H9 (cell line): ENCODE measurements around the gene C16orf86. TPM values are rescaled to one million over a fixed set of nuclear protein-coding genes. Genes with fewer than 3 reads are reported as not detected.

Experiments
- DNase-seq: peaks from one replicate; pipeline ENCODE4 v3.0.0-alpha.2; 2017
- H2AFZ ChIP-seq: one replicate; pipeline ENCODE4 v1.6.1; 2013; ENCODE audit warnings: mild to moderate bottlenecking, low read length, control low read depth, moderate library complexity
- H2AK5ac ChIP-seq: 2 replicates; pipeline ENCODE4 v1.6.1; 2013; ENCODE audit warnings: low read length, control low read depth, mixed read lengths; ENCODE audit not compliant: insufficient read length
- H2BK120ac ChIP-seq: one replicate; pipeline ENCODE4 v1.6.1; 2013; ENCODE audit warnings: low read depth, mild to moderate bottlenecking, low read length, control low read depth, inconsistent platforms; ENCODE audit not compliant: poor library complexity, severe bottlenecking
- H2BK12ac ChIP-seq: 2 replicates; pipeline ENCODE4 v1.6.1; 2013; ENCODE audit warnings: low read length, control low read depth, mixed read lengths, low read depth; ENCODE audit not compliant: insufficient read length
- H2BK15ac ChIP-seq: 2 replicates; pipeline ENCODE4 v1.6.1; 2013; ENCODE audit warnings: low read depth, low read length, control low read depth
- H2BK20ac ChIP-seq: one replicate; pipeline ENCODE4 v1.6.1; 2013; ENCODE audit warnings: low read depth, mild to moderate bottlenecking, low read length, control low read depth, inconsistent platforms; ENCODE audit not compliant: poor library complexity, severe bottlenecking
- H2BK5ac ChIP-seq: 2 replicates; pipeline ENCODE4 v1.6.1; 2013; ENCODE audit warnings: low read length, control low read depth, mixed read lengths; ENCODE audit not compliant: insufficient read length
- H3K14ac ChIP-seq: 2 replicates; pipeline ENCODE4 v1.6.1; 2013; ENCODE audit warnings: low read length, control low read depth; ENCODE audit not compliant: insufficient read depth
- H3K18ac ChIP-seq: 2 replicates; pipeline ENCODE4 v1.6.1; 2013; ENCODE audit warnings: low read depth, mild to moderate bottlenecking, mixed read lengths, low read length, control low read depth; ENCODE audit not compliant: insufficient read length
- H3K23ac ChIP-seq: 2 replicates; pipeline ENCODE4 v1.6.1; 2013; ENCODE audit warnings: low read length, control low read depth, mixed read lengths, low read depth; ENCODE audit not compliant: insufficient read length
- H3K23me2 ChIP-seq: 2 replicates; pipeline ENCODE4 v1.6.1; 2013; ENCODE audit warnings: low read depth, mild to moderate bottlenecking, mixed read lengths, low read length, control low read depth; ENCODE audit not compliant: insufficient read length, poor library complexity, severe bottlenecking
- H3K27ac ChIP-seq: 2 replicates; pipeline ENCODE4 v1.5.1; 2013; ENCODE audit warnings: low read length, control low read depth, mixed read lengths, low read depth; ENCODE audit not compliant: insufficient read length
- H3K27me3 ChIP-seq: 2 replicates; pipeline ENCODE4 v1.6.1; 2013; ENCODE audit warnings: low read length, control low read depth, inconsistent platforms; ENCODE audit not compliant: insufficient read depth
- H3K4ac ChIP-seq: 2 replicates; pipeline ENCODE4 v1.6.1; 2013; ENCODE audit warnings: low read depth, mild to moderate bottlenecking, control low read depth, inconsistent platforms, low read length, moderate library complexity
- H3K4me1 ChIP-seq: 2 replicates; pipeline ENCODE4 v1.6.1; 2013; ENCODE audit warnings: low read length, control low read depth, inconsistent platforms; ENCODE audit not compliant: insufficient read depth
- H3K4me2 ChIP-seq: 2 replicates; pipeline ENCODE4 v1.6.1; 2013; ENCODE audit warnings: low read length, control low read depth, mixed read lengths; ENCODE audit not compliant: insufficient read length, insufficient read depth
- H3K56ac ChIP-seq: 2 replicates; pipeline ENCODE4 v1.6.1; 2013; ENCODE audit warnings: low read depth, mild to moderate bottlenecking, mixed read lengths, low read length, control low read depth; ENCODE audit not compliant: insufficient read length
- H3K79me1 ChIP-seq: 2 replicates; pipeline ENCODE4 v1.6.1; 2013; ENCODE audit warnings: low read depth, mild to moderate bottlenecking, moderate library complexity, low read length, control low read depth, inconsistent platforms; ENCODE audit not compliant: insufficient read depth, poor library complexity, severe bottlenecking
- H3K79me2 ChIP-seq: 2 replicates; pipeline ENCODE4 v1.6.1; 2013; ENCODE audit warnings: low read length, control low read depth, inconsistent platforms; ENCODE audit not compliant: insufficient read depth
- H3K9ac ChIP-seq: 2 replicates; pipeline ENCODE4 v1.6.1; 2013; ENCODE audit warnings: low read length, control low read depth, mixed read lengths; ENCODE audit not compliant: insufficient read length; ENCODE audit errors: extremely low read depth
- H3K9me3 ChIP-seq: one replicate; pipeline ENCODE4 v1.6.1; 2013; ENCODE audit warnings: low read depth, low read length, inconsistent platforms; ENCODE audit not compliant: control insufficient read depth
- H3T11ph ChIP-seq: one replicate; pipeline ENCODE4 v1.6.1; 2013; ENCODE audit warnings: mild to moderate bottlenecking, low read length, control low read depth, inconsistent platforms
- H4K20me1 ChIP-seq: one replicate; pipeline ENCODE4 v1.6.1; 2013; ENCODE audit not compliant: control insufficient read depth, insufficient read length, insufficient read depth
- H4K5ac ChIP-seq: 2 replicates; pipeline ENCODE4 v1.6.1; 2013; ENCODE audit warnings: low read depth, mild to moderate bottlenecking, mixed read lengths, low read length, control low read depth; ENCODE audit not compliant: insufficient read length
- H4K8ac ChIP-seq: replicated peaks from 2 replicates; pipeline ENCODE4 v1.6.1; 2013; ENCODE audit warnings: low read length, control low read depth, mixed read lengths, low read depth; ENCODE audit not compliant: insufficient read length
- H4K91ac ChIP-seq: 2 replicates; pipeline ENCODE4 v1.6.1; 2013; ENCODE audit warnings: low read depth, mild to moderate bottlenecking, moderate library complexity, mixed read lengths, low read length, control low read depth; ENCODE audit not compliant: insufficient read length
- H3K27ac Mint-ChIP-seq, 3 experiments: 2 replicates in 2 of 3; 3 replicates in 1 of 3; pipeline ENCODE4 v1.8.0; 2020 to 2021; ENCODE audit warnings: mixed read lengths in 3 of 3, mild to moderate bottlenecking in 1 of 3, moderate library complexity in 1 of 3
- H3K27me3 Mint-ChIP-seq: 2 replicates; pipeline ENCODE4 v1.8.0; 2021; ENCODE audit warnings: low read depth, mild to moderate bottlenecking, moderate library complexity, mixed read lengths
- H3K36me3 Mint-ChIP-seq, 3 experiments: 2 replicates in 2 of 3; 3 replicates in 1 of 3; pipeline ENCODE4 v1.8.0; 2020 to 2021; ENCODE audit warnings: low read depth in 3 of 3, mixed read lengths in 3 of 3; ENCODE audit not compliant: insufficient read depth in 1 of 3
- H3K4me1 Mint-ChIP-seq, 2 experiments: 2 replicates each; pipeline ENCODE4 v1.8.0; 2020; ENCODE audit warnings: mixed read lengths in 2 of 2
- H3K4me3 Mint-ChIP-seq, 2 experiments: 2 replicates in 1 of 2; 3 replicates in 1 of 2; pipeline ENCODE4 v1.8.0; 2020 to 2021; ENCODE audit warnings: mild to moderate bottlenecking in 2 of 2, mixed read lengths in 2 of 2, moderate library complexity in 1 of 2
- H3K9me3 Mint-ChIP-seq, 2 experiments: 2 replicates in 1 of 2; 3 replicates in 1 of 2; pipeline ENCODE4 v1.8.0; 2020; ENCODE audit warnings: mild to moderate bottlenecking in 2 of 2, mixed read lengths in 2 of 2, moderate library complexity in 1 of 2
- CTCF ChIP-seq: fragments of 200-600 bp; sonication (generic); conservative IDR thresholded peaks from 3 replicates; pipeline ENCODE4 v1.8.0; 2021; ENCODE audit warnings: antibody characterized with exemption, mild to moderate bottlenecking
- WGBS: extraction: QIAGEN DNeasy Blood & Tissue Kit; methylation state at CpG from one replicate; pipeline ENCODE4 v1.1.7; 2013; ENCODE audit warnings: missing lambda C conversion rate, low lambda C conversion rate, mixed read lengths; ENCODE audit not compliant: insufficient read length; ENCODE audit errors: extremely low coverage; 5-methylcytosine and 5-hydroxymethylcytosine counted together
- total RNA-seq: library from RNA; stranded (reverse); gene quantifications from 2 replicates; pipeline ENCODE4 v1.2.1, GENCODE V29; 2021

Gene C16orf86
- total RNA-seq, 1 experiment from 2014 or later: 1.5 TPM

- no peaks in the 10 kb centered on the region for H3K4me1 ChIP-seq
Measured at GRCh38 chr16:67702130-67702529, 35.5 kb downstream of the C16orf86 start.

More at GRCh38 chr16:67702130-67702529, 35.5 kb downstream of the C16orf86 start:
- no peak for TF ChIP-seq CTCF
- Mint-ChIP-seq H3K36me3 (peaks cover 3 to 6% (median 5%) of the 10 kb centered on the region in 3 experiments; a peak in 4 of 7 replicates), H3K4me3 (no peak overlapping the region), H3K4me1 (peaks cover 3 to 4% of the 10 kb centered on the region in 2 experiments; a peak in 3 of 4 replicates), H3K9me3 (peaks cover 0 to 4% of the 10 kb centered on the region in 2 experiments; a peak in 2 of 5 replicates), H3K27me3 (no peaks in the 10 kb centered on the region), H3K27ac (0 out of 7 replicates have a peak overlapping the region, but pooled peaks of 1 of the 3 experiments have one; percentile 27)
- Histone ChIP-seq H3K79me2 (peaks cover 3% of the 10 kb centered on the region; the same call in 1 of the 2 replicates), H3K27ac (no peak overlapping the region), H2AK5ac (no peak overlapping the region), H2BK120ac (no peak overlapping the region), H3K23ac (no peak overlapping the region), H3K56ac (no peak overlapping the region), H2AFZ (no peak overlapping the region), H2BK15ac (no peak overlapping the region), H3K4me2 (no peak overlapping the region), H4K5ac (no peak overlapping the region), H3K79me1 (peaks cover 3% of the 10 kb centered on the region), H3K18ac (no peak overlapping the region), H3K9me3 (no peaks in the 10 kb centered on the region), H3K9ac (no peak overlapping the region), H4K8ac (no peak overlapping the region), H2BK5ac (no peak overlapping the region), H3K27me3 (no peaks in the 10 kb centered on the region), H3K4ac (no peak overlapping the region), H2BK20ac (no peak overlapping the region), H3T11ph (no peak overlapping the region), H3K14ac (no peak overlapping the region), H4K20me1 (no peaks in the 10 kb centered on the region), H4K91ac (no peak overlapping the region), H3K23me2 (no peaks in the 10 kb centered on the region), H2BK12ac (no peak overlapping the region)
- WGBS: no CpG with 5 or more reads among the region's 4 CpGs
- DNase-seq: no peak
